GM18951 (cell line): Measurements from ENCODE around the gene ATRIP.

Experiments used
- POLR2A ChIP-seq: IDR thresholded peaks from 4 replicates; pipeline ENCODE4 v1.6.1; 2011; ENCODE audit warnings: mild to moderate bottlenecking; ENCODE audit not compliant: insufficient read length, insufficient read depth; ENCODE audit errors: extremely low read depth
- in situ Hi-C: fragments of 300-500 bp; cut with MboI; formaldehyde crosslinking; loops from one replicate; pipeline ENCODE4 v1.12.0; 2022; ENCODE audit warnings: low sequenced_read_pairs, mixed read lengths, inconsistent platforms; ENCODE audit not compliant: unreplicated experiment

Gene ATRIP

DNA sequence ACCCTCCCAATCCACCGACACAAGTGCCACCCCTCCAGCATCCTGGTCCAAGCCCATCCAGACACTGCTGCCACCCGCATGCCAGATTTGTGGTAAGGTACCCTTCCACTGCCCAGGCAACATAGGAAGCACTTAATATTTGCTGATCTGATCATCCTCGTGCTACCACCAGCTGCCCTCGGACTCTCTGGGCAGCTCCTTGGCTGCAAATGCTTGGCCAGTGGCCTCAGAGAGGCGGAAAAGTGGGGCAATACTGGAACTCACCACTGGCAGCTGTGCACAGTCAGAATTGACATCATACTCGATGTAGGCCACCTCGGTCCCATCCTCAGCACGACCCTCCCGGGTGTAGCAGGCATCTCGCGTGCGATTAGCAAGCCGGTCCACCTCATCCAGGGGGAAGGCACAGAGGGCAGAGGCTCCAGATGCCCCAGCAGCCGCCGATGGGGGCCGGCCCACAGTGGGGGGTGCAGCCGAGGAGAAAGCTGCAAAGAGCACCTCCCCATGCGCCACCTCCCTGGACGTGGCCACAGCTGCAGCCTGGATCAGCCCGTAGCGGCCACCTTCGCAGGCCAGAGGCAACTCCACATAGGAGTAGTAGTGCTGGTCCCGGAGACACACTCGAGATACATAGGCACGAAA, 23.2 kb upstream of the ATRIP start:
- TF ChIP-seq POLR2A, result no peak
- in situ Hi-C loops, result no loop called here

DNA sequence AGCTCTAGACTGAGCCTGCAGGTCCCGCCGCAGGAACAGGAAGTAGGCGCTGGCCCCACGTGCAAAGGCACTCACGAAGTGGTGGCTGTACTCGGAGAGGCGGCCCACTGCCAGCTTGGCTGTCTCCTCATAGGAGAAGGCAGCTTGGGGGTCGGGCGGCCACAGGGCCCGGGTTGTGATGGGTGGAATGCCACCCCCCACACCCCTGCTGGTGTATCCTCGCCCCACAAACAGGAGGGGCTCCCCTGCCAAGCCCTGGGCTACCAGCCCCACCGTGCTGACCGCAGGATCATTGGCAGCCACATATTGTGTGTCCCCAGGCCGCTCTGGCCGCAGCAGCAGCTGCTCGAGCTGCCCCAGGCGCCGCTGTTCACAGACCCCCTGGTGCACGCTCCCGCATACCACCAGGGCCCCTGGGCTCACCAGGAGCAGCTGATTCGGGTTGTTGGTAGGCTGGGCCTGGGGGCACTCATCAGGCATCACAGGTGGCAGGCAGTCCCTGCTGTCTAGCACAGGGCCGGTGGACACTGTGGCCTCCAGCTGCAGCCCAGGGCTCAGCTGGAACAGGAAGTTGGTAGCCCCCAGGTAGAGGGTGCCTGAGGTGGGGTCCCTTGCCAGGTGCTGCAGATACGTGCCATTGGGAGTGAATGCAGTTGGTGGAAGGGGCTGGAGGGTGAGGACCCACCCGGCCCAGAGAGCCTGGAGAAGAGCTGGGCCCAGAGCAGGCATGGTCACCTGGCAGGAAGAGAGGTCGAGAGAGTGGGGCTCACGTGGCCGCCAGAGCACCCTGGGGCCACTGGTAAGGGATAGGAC, 22.4 kb upstream of the ATRIP start:
- no peak for TF ChIP-seq POLR2A
- in situ Hi-C loops, result no loop called here

DNA sequence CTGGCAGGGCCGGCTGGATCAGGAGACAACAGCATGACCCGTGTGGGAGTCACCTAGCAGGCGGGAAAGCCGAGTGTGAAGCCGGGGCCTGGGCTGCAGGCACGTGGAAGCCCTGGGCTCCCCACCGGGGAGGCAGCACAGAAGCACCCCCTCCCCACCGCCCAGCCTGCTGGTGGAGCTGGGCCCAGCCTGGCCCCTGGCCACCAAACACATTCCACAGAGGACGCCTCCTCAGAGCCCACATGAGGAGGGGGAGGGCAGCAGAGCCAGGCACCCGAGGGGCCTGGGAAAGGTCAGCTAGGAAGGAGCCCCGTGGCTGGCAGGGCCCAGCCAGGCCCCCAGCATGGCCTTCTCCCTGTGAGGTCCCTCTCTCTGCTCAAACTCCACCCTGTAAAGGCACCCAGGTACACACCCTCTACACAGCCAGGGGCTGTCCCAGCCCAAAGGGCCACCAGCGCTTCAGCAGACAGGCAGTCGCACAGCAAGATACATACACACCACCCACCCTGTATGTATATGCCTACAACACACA, 21.2 kb upstream of the ATRIP start:
- no peak for TF ChIP-seq POLR2A
- in situ Hi-C loops, result no loop called here

DNA sequence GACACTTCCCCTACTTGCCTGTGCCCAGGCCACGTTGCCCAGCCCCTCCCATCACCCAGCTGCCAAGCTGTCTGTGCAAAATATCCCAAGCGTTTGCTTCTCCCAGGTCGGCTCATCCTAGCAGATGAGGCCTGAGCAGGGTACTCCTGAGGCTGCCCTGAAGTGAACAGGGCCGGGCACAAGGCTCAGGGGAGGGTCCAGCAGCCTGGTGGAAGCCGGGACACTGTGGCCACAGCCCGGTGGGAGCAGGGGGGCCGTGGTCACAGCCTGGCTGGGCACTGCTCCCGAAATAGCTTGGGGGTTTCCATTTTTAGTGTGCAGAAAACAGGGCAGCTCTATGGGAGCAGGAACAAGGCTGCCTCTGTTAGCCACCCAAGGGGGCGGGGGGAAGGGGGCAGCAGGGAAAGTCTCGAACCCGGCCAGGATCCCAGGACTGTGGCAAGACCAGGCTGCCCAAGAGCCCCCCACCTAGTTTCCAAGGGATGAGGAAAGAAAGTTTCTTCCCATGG, 20.1 kb upstream of the ATRIP start:
- in situ Hi-C loops, result no loop called here
- TF ChIP-seq POLR2A, result no peak

DNA sequence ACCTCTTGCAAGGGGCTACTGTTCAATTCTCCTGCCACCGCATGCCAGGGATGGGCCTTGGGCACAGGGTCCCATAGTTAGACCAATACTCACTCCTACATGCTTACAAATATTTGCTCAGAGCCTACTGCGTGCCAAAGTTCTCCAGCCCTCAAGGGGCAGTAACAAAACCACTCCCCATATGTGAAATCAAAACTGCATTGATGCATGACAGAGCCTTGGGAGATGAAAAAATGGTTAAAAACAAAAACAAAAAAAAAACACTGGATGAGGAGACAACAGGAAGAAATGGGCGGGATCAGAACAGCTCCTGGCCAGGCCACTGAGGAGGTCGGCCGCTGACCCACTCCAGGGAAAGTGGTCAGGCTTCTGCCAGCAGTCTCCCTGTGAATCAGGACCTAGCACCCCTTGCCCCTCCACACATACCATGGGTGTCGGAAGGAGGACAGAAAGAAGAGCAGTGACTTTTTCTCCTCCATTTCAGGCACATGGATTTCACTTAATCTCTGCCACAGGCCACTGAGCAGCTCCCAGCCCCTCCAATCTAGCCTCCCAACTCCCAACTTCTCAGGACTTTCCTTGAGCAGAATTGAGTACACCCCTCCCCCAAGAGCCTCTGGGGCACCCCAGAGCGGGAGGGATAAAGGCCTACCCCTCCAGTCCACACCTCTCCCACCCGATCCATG, 19.4 kb upstream of the ATRIP start:
- no peak for TF ChIP-seq POLR2A
- in situ Hi-C loops, result no loop called here

DNA sequence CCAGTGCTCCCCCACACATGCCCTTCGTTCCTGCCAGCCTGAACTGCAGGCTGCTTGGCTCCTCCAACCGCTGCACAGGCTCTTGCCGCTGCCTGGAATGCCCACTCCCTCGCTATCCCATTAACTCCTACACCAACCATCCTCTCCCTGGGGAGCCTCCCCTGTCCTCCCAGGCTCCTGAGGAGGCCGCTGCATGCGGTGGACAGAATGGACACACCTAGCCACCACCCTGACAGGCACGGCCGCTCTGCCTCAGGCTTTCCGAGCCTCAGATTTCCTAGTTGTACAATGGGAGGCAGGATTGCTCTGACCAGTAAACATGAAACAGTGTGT, 18.9 kb upstream of the ATRIP start:
- no peak for TF ChIP-seq POLR2A
- in situ Hi-C loops, result no loop called here

DNA sequence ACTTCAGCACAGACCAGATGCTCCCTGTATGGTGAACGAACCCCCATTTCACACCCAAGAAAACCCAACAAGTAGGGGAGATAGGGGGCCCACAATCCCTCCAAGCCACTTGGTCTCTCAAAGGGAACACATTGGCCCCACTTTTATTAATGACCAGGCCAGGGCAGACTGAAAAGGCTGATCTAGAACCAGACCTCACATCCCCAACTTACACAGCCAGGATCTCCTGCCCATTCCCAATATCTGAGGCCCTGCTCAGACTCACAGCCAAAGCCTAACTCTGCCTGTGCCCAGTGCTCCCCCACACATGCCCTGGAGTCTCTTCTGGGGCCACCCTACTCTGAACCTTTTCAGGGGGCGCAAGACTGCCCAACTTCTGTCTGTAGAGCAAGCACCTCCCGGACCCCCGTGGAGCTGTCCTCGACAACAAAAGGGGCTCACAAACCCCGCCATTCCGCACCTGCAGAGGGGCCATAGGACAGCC, 18.4 kb upstream of the ATRIP start:
- TF ChIP-seq POLR2A, result no peak
- in situ Hi-C loops, result no loop called here

DNA sequence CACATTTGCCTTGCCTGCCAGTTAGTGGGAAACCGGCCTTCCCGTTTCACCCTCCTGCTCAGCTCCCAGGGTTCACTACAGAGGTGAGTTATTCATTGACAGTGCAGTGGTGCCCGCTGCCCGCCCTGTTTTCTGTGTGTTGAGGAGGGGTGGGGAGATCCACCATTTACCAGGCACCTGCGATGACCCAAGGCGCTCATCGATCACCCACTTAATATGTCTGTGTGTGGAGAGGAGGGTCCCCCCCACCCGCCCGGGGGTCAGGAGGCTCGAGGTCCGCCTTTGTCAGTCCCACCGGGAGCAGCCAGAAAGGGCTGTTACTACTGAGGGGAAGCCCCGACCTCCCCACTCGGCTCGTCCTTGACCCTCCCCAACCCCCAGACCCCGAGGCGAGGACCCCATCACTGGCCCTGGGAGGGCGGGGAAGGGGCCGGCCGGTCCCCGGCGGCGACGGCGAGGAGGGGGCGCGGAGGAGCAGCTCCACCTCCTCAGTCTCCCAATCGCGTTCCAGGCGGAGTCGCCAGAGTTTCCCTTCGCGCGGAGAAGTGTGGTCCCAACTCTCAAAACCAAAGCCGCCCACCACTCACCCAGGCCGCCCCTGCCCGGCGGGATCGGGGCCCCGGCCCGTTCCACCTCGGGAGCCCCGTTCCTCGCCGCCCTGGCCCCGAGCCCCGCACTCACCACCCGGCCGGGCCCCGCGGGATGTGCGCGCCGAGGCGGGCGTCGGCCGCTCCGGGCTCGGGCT, 17.8 kb upstream of the ATRIP start:
- TF ChIP-seq POLR2A, result no peak
- in situ Hi-C loops, result no loop called here

DNA sequence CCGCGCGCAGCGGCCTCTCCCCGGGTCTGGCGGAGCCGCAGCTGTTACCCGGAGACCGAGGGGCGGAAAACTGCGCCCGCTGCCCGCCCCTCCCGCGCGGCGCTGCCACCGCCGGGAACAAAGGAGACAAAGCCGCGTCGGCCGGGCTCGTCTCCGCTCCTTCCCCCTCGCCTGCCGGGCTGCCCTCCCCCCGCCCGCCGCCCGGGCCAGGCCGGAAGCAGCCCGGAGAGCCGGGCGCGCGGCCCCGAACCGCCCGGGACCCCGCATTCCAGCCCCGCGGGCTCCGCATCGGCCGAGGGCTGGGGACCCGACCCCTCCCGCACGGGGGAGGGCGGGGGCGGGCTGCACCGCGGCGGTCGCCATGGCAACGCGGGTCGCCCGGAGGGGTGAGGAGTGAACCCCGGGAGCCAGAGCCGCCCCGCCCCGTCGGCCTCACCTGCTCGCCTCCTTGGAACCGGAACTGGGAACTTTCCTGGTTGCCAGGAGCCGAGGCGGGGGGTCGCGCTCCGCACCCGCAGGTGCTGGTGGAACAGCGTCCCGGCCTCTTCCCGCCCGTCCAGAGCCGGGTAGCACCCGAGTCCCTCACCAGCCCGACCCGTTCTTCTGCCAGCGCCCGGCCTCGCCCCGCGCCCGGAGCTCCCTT, 17.1 kb upstream of the ATRIP start:
- in situ Hi-C loops, result no loop called here

DNA sequence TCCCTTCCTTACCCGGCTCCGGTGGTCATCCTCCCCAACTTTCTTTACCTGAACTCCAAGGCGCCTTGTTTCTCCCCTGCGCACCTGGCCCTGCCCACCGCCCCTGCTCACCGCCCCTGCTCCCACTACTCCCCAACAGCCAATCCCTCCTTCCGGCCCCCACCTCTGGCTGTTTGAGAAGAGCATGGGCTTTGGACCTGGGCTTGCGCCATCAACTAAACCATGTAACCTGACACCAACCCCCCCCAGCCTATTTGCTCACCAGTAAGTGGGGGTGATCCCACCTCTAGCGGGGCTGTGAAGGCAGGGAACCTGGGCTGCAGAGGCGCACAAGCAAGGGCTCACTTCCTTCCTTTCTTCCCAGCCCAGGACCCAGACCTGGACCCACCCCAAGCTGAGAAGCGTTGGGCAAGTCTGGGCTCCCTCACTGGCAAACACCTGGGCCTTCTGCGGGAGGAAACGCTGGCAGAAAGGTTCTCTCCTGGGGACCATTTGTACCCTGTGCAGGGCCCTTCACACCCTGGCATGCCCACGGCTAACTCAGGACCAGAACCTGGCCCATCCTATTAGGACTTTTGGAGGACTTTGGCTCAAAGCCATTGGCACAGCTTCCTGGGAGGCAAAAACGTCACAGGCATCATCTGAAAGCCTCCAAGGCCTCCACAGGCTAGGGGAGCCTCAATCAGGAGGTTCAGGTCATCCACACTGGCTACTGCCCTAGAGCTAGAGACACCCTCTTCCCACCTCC, 16.4 kb upstream of the ATRIP start, which contains the start of gene PLXNB1:
Gene PLXNB1 (minus strand): TSS at position 127 of the 748 bp plus-strand sequence. CDS start 5,475 bp downstream, outside the sequence.
- no peak for TF ChIP-seq POLR2A
- in situ Hi-C loops, result loop anchor here (10.0 kb wide), 1 partner anchor 155 kb away; no protein-coding TSS in a partner anchor

More for the DNA sequence above, 17.1 kb upstream of the ATRIP start:
- peak; percentile 46 for TF ChIP-seq POLR2A

DNA sequence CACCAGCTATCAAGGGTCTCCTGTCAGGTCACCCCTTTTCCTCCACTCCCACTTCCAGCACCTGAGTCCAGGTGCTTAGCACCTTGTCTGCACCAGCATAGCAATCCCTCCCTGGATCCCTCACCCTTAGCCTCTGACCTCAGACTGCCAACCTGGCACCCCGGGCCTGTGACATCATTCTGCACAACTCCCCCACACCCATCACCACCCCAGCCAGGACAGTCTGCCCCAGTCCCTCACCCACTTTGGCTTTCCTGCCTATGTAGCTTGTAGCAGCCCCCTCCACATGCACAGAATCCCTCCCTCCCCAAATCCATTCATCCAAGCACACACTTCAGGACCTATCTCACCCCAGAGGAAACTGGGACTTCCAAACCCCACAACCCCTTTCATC, 15.8 kb upstream of the ATRIP start:
- TF ChIP-seq POLR2A, result no peak
- in situ Hi-C loops, result loop anchor here (10.0 kb wide), 1 partner anchor 156 kb away; no protein-coding TSS in a partner anchor
